ENCODE data around the gene CDH23. TPM values are rescaled to one million over a fixed set of nuclear protein-coding genes. Genes with fewer than 3 reads are reported as not detected.

The CDH23 gene
- total and polyA plus RNA-seq, 2 donors from 2014 or later, result 1.1 to 6.4 TPM

- TF ChIP-seq CTCF (IDR thresholded peaks at IDR 0.05; ENCODE audit: borderline replicate concordance, extremely low read depth, insufficient read depth), result no peak
- Histone ChIP-seq H3K9me3 (ENCODE audit: control insufficient read depth in 2 of 3, insufficient read depth in 1 of 3, low read length in 3 of 3) (no peaks in the 10 kb centered on the region), H3K4me1 (ENCODE audit: control insufficient read depth in 2 of 3, insufficient read depth in 2 of 3, low read depth in 1 of 3, low read length in 3 of 3) (no peaks in the 10 kb centered on the region), H3K36me3 (ENCODE audit: control insufficient read depth in 2 of 3, insufficient read depth in 3 of 3, low read length in 3 of 3) (no peaks in the 10 kb centered on the region), H3K27me3 (ENCODE audit: control insufficient read depth, insufficient read depth, low read length) (no peaks in the 10 kb centered on the region), H3K9ac (ENCODE audit: low read length in 3 of 3) (no peak overlapping the region), H3K4me3 (ENCODE audit: low read length in 3 of 3) (no peak overlapping the region), H3K27ac (ENCODE audit: low read depth in 2 of 2, low read length in 2 of 2) (no peak overlapping the region)
- intact Hi-C loops (cut with DNase I), result no loop called here
- FAIRE-seq (no peak), DNase-seq (no peak)
These were observed 252.9 kb downstream of the CDH23 start for GRCh38 chr10:71649631-71650030.

GRCh38 chr10:71650397-71650796, 253.7 kb downstream of the CDH23 start:
- no peak overlapping the region for H3K27ac ChIP-seq (ENCODE audit: low read depth in 2 of 2, low read length in 2 of 2)
- intact Hi-C loops (cut with DNase I), result no loop called here
- no peaks in the 10 kb centered on the region for H3K9me3 ChIP-seq (ENCODE audit: control insufficient read depth in 2 of 3, insufficient read depth in 1 of 3, low read length in 3 of 3)
- H3K9ac ChIP-seq (ENCODE audit: low read length in 3 of 3), result no peak overlapping the region
- no peak for DNase-seq
- no peaks in the 10 kb centered on the region for H3K27me3 ChIP-seq (ENCODE audit: control insufficient read depth, insufficient read depth, low read length)
- FAIRE-seq, result no peak
- no peaks in the 10 kb centered on the region for H3K4me1 ChIP-seq (ENCODE audit: control insufficient read depth in 2 of 3, insufficient read depth in 2 of 3, low read depth in 1 of 3, low read length in 3 of 3)
- no peak overlapping the region for H3K4me3 ChIP-seq (ENCODE audit: low read length in 3 of 3)
- no peak for TF ChIP-seq CTCF (IDR thresholded peaks at IDR 0.05; ENCODE audit: borderline replicate concordance, extremely low read depth, insufficient read depth)
- no peaks in the 10 kb centered on the region for H3K36me3 ChIP-seq (ENCODE audit: control insufficient read depth in 2 of 3, insufficient read depth in 3 of 3, low read length in 3 of 3)

GRCh38 chr10:71651428-71651827, 254.7 kb downstream of the CDH23 start:
- H3K4me3 ChIP-seq (ENCODE audit: low read length in 3 of 3), result no peak overlapping the region
- H3K36me3 ChIP-seq (ENCODE audit: control insufficient read depth in 2 of 3, insufficient read depth in 3 of 3, low read length in 3 of 3), result no peaks in the 10 kb centered on the region
- no peaks in the 10 kb centered on the region for H3K27me3 ChIP-seq (ENCODE audit: control insufficient read depth, insufficient read depth, low read length)
- no peak for FAIRE-seq
- H3K27ac ChIP-seq (ENCODE audit: low read depth in 2 of 2, low read length in 2 of 2), result no peak overlapping the region
- no peaks in the 10 kb centered on the region for H3K4me1 ChIP-seq (ENCODE audit: control insufficient read depth in 2 of 3, insufficient read depth in 2 of 3, low read depth in 1 of 3, low read length in 3 of 3)
- H3K9ac ChIP-seq (ENCODE audit: low read length in 3 of 3), result no peak overlapping the region
- intact Hi-C loops (cut with DNase I), result no loop called here
- no peaks in the 10 kb centered on the region for H3K9me3 ChIP-seq (ENCODE audit: control insufficient read depth in 2 of 3, insufficient read depth in 1 of 3, low read length in 3 of 3)
- no peak for DNase-seq
- TF ChIP-seq CTCF (IDR thresholded peaks at IDR 0.05; ENCODE audit: borderline replicate concordance, extremely low read depth, insufficient read depth), result no peak

- no peak overlapping the region for H3K27ac ChIP-seq (ENCODE audit: low read depth in 2 of 2, low read length in 2 of 2)
- H3K9ac ChIP-seq (ENCODE audit: low read length in 3 of 3), result no peak overlapping the region
- DNase-seq (peak in 1 of 5 donors; percentile 23), FAIRE-seq (no peak)
- no peaks in the 10 kb centered on the region for H3K36me3 ChIP-seq (ENCODE audit: control insufficient read depth in 2 of 3, insufficient read depth in 3 of 3, low read length in 3 of 3)
- no peak overlapping the region for H3K4me3 ChIP-seq (ENCODE audit: low read length in 3 of 3)
- H3K27me3 ChIP-seq (ENCODE audit: control insufficient read depth, insufficient read depth, low read length), result no peaks in the 10 kb centered on the region
- intact Hi-C loops (cut with DNase I), result no loop called here
- H3K9me3 ChIP-seq (ENCODE audit: control insufficient read depth in 2 of 3, insufficient read depth in 1 of 3, low read length in 3 of 3), result no peaks in the 10 kb centered on the region
- no peak for TF ChIP-seq CTCF (IDR thresholded peaks at IDR 0.05; ENCODE audit: borderline replicate concordance, extremely low read depth, insufficient read depth)
- no peaks in the 10 kb centered on the region for H3K4me1 ChIP-seq (ENCODE audit: control insufficient read depth in 2 of 3, insufficient read depth in 2 of 3, low read depth in 1 of 3, low read length in 3 of 3)
These were observed 255.2 kb downstream of the CDH23 start for GRCh38 chr10:71651928-71652327.

All from kidney (tissue), 14 donors.